ENCODE data around the gene TSPAN1.

Gene TSPAN1

DNA sequence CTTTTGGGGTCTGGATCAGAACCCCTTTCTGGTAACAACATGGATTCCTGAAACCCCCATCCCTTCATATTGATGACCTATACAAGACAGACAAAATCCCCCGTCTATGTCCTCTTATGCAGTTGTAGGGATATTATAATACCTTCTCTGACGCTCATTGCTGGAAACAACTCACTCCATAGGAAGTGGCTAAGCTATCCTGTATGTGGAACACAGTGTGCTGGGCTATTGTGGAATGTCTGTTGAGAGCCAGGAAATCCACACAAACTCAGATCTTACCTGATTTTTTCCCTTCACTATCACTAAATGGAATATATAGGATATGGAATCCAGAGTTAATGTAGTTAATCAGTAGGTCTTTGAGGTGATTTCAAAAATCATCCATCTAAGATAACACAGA is 24.8 kb upstream of the TSPAN1 start:
- TF ChIP-seq, protein P1, sequence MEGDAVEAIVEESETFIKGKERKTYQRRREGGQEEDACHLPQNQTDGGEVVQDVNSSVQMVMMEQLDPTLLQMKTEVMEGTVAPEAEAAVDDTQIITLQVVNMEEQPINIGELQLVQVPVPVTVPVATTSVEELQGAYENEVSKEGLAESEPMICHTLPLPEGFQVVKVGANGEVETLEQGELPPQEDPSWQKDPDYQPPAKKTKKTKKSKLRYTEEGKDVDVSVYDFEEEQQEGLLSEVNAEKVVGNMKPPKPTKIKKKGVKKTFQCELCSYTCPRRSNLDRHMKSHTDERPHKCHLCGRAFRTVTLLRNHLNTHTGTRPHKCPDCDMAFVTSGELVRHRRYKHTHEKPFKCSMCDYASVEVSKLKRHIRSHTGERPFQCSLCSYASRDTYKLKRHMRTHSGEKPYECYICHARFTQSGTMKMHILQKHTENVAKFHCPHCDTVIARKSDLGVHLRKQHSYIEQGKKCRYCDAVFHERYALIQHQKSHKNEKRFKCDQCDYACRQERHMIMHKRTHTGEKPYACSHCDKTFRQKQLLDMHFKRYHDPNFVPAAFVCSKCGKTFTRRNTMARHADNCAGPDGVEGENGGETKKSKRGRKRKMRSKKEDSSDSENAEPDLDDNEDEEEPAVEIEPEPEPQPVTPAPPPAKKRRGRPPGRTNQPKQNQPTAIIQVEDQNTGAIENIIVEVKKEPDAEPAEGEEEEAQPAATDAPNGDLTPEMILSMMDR (IDR thresholded peaks at IDR 0.05; ENCODE audit: low read depth, low read length), result no peak
- DNase-seq (ENCODE audit: extremely low read depth, low read depth), result no peak

DNA sequence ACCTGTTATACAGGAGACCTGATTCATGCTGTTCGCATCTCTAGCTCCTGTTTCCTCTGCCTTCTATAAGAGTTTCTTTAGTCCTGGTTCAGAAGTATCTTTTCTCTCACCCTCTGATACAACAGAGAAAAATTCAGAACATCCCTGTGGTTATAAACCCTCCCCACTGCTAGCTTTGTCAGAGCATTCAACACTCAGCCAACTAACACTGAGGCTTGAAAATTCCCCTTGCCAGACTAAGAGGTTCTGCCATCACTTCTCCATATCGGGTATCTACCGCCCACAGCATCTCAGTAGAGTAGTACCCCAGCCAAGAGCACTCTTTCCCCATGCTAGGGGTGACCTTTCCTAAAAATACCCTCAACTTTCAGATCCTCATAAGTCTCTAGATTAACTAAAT is 22.9 kb upstream of the TSPAN1 start:
- TF ChIP-seq, protein P1 (IDR thresholded peaks at IDR 0.05; ENCODE audit: low read depth, low read length), result no peak
- DNase-seq (ENCODE audit: extremely low read depth, low read depth), result no peak

DNA sequence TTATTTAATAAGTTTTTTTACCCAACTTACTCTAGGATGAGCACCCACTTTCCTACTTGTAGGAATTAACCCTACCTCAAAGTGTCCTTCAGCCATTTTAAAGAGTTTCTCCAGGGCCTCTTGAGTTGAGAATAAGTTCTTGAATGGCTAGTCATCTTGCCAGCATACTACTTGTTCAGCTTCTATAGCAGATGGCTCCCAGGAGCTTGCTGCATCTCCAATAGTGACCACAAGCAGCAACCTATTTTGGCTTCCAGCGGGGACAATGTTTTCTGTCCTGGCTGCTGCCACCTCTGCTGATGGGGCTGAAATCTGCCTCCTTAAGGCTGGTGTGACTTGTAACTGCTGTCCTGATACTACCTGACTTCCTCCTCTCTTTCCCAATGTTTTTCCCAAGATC is 21.7 kb upstream of the TSPAN1 start:
- no peak for DNase-seq (ENCODE audit: extremely low read depth, low read depth)
- TF ChIP-seq, protein P1 (IDR thresholded peaks at IDR 0.05; ENCODE audit: low read depth, low read length), result no peak

DNA sequence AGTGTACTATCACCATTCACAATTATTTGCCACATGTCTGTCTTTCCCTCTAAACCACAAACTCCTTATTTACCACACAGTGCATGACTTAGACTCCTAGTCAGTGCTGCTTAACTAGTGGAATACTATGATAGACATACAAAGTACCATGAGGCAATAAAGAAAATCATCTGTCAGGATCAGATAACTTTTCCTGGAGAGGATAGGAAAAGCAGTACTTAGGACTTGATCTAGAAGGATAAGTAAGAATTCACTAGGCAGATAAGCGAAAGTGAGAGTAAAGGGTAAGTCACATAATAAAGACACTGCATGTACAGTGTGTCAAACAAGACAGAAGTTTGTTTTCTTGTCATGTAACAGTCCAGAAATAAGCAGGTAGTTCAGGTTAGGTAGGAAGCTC is 21.2 kb upstream of the TSPAN1 start:
- DNase-seq (ENCODE audit: extremely low read depth, low read depth), result no peak
- TF ChIP-seq, protein P1 (IDR thresholded peaks at IDR 0.05; ENCODE audit: low read depth, low read length), result no peak

DNA sequence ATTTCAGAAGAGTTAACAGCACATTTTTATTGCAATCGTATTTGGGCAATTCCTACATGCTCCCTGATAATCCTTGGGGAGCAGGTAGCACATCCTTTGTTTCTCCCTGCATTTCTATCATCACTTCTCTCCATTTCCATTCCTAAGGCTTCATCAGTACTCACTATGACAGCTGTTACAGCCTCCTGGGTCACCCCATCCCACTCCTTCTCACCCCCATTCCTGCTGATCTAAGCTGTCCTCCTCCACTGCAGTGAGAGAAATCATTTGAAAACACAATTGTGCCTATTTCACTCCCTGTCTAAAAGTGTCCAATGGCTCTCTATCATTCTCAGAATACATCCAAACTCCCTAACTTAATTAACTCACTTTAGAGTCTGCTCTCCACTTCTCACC is 17.0 kb upstream of the TSPAN1 start:
- TF ChIP-seq, protein P1 (IDR thresholded peaks at IDR 0.05; ENCODE audit: low read depth, low read length), result no peak
- DNase-seq (ENCODE audit: extremely low read depth, low read depth), result no peak

DNA sequence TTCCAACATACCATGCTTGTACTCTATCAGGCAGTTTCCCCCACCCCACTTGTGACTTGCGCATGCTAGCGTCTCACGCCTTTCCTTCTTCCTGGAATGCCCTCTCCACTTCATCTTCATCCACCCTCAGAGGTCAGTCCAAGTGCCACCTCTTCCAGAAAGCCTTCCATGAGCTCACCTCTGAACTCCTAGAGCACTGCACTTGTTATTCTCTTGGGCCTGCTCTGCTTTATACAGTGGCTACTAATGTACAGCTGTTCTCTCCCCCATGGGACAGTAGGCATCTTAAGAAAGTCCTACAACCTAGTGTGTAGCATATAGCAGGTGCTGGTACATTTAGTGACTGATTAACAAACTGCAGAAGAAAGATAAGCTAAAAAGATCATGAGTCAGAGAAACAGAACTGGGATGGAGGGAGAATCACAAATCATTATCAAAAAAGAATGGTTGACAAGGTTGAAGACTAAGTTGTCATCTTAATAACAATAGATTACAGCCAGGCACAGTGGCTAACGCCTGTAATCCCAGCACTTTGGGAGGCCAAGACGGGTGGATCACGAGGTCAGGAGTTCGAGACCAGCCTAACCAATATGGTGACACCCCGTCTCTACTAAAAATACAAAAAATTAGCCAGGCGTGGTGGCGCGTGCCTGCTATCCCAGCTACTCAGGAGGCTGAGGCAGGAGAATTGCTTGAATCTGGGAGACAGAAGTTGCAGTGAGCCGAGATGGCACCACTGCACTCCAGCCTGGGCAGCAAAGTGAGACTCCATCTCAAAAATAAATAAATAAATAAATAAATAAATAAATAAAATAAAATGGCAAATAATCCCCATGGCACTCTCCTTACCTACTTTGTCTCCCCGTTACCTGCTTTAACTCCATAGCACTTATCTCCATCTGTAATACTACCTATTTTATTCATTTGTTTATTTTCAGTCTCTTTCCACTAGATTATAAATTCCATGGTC is 16.3 kb upstream of the TSPAN1 start:
- TF ChIP-seq, protein P1 (IDR thresholded peaks at IDR 0.05; ENCODE audit: low read depth, low read length), result no peak
- DNase-seq (ENCODE audit: extremely low read depth, low read depth), result no peak

DNA sequence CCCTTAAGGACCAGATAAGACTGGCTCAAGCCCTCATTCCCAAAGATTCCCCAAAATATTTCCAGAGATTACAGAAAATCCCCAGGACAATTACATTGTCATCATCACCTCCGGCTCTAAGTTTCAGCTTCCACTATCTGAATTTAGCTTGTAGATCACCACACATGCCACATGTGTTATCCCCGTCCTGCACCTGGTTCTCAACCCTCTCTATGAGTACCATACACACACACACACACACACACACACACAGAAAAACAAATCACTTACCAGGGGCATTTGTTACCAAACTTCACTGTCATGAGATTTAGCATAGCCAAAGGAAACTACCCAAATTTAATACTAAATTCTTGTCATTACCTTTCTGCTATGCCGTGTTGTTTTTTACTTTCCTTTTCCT is 15.4 kb upstream of the TSPAN1 start:
- DNase-seq (ENCODE audit: extremely low read depth, low read depth), result no peak
- TF ChIP-seq, protein P1 (IDR thresholded peaks at IDR 0.05; ENCODE audit: low read depth, low read length), result no peak
